ENCODE measurements around the gene MAP3K13.

GRCh38 chr3:185424435-185424834 lies 61.5 kb downstream of the MAP3K13 start:
- TF ChIP-seq POLR2AphosphoS5 (IDR thresholded peaks at IDR 0.05; ENCODE audit: low read depth, low read length): no peak
- no peak for TF ChIP-seq TAF1 (IDR thresholded peaks at IDR 0.05; ENCODE audit: borderline replicate concordance, insufficient read depth, low read length)
- no peak for TF ChIP-seq REST (IDR thresholded peaks at IDR 0.05; ENCODE audit: insufficient read depth in 1 of 2, low read depth in 2 of 2, low read length in 2 of 2)
- no peak for TF ChIP-seq FOXP2 (optimal IDR thresholded peaks at IDR 0.05; ENCODE audit: borderline replicate concordance, extremely low read depth, extremely low read length, insufficient read depth)
- TF ChIP-seq SIN3A (IDR thresholded peaks at IDR 0.05; ENCODE audit: borderline replicate concordance, insufficient read depth, low read length): no peak
